ENCODE results near the gene MRPS26.
"Not testable (repeated sequence)": the region's sequence is repeated elsewhere in the genome, so short reads cannot be mapped to it uniquely, and the experiment has no call there.

The MRPS26 gene

GRCh38 chr20:3045816-3046676 lies at the start of gene MRPS26:
Gene MRPS26, plus strand, starts transcription at chr20:3046052. Its CDS starts 17 bp downstream, at chr20:3046069.
- DNase-seq (ENCODE audit: low read depth in 3 of 3): peak; percentile 67 to 83 (median 72)

GRCh38 chr20:2998728-2999127 lies 47.1 kb upstream of the MRPS26 start:
- no peak for DNase-seq (ENCODE audit: low read depth in 3 of 3)

- no peak for DNase-seq (ENCODE audit: low read depth in 3 of 3)
These were observed 44.9 kb upstream of the MRPS26 start for GRCh38 chr20:3000852-3001523.

GRCh38 chr20:3003416-3003815 lies 42.4 kb upstream of the MRPS26 start:
- DNase-seq (ENCODE audit: low read depth in 3 of 3): no peak

GRCh38 chr20:3010985-3011723 lies 34.7 kb upstream of the MRPS26 start:
- DNase-seq (ENCODE audit: low read depth in 3 of 3): peak in 1 of 3 experiments; percentile 9

GRCh38 chr20:3011752-3012151 lies 34.1 kb upstream of the MRPS26 start:
- peak in 2 of 3 experiments; percentile 3 to 26 for DNase-seq (ENCODE audit: low read depth in 3 of 3)

- no peak for DNase-seq (ENCODE audit: low read depth in 3 of 3)
These were observed 32.1 kb upstream of the MRPS26 start for GRCh38 chr20:3013771-3014170.

GRCh38 chr20:3014179-3014578 lies 31.7 kb upstream of the MRPS26 start:
- peak in 1 of 3 experiments; percentile 32 for DNase-seq (ENCODE audit: low read depth in 3 of 3)

GRCh38 chr20:3014662-3015061 lies 31.2 kb upstream of the MRPS26 start:
- peak in 1 of 3 experiments; percentile 46 for DNase-seq (ENCODE audit: low read depth in 3 of 3)

GRCh38 chr20:3015302-3015701 lies 30.6 kb upstream of the MRPS26 start:
- DNase-seq (ENCODE audit: low read depth in 3 of 3): not testable (repeated sequence)

GRCh38 chr20:3021327-3021726 lies 24.5 kb upstream of the MRPS26 start:
- no peak for DNase-seq (ENCODE audit: low read depth in 3 of 3)

GRCh38 chr20:3021777-3022176 lies 24.1 kb upstream of the MRPS26 start:
- DNase-seq (ENCODE audit: low read depth in 3 of 3): no peak

GRCh38 chr20:3022559-3023490 lies 23.0 kb upstream of the MRPS26 start:
- DNase-seq (ENCODE audit: low read depth in 3 of 3): not testable (repeated sequence)

- DNase-seq (ENCODE audit: low read depth in 3 of 3): no peak
These were observed 17.9 kb upstream of the MRPS26 start for GRCh38 chr20:3027987-3028386.

- DNase-seq (ENCODE audit: low read depth in 3 of 3): no peak
These were observed 14.2 kb upstream of the MRPS26 start for GRCh38 chr20:3031524-3032147.

GRCh38 chr20:3032624-3033023 lies 13.2 kb upstream of the MRPS26 start:
- no peak for DNase-seq (ENCODE audit: low read depth in 3 of 3)

- DNase-seq (ENCODE audit: low read depth in 3 of 3): no peak
These were observed 8.2 kb upstream of the MRPS26 start for GRCh38 chr20:3037654-3038053.

- DNase-seq (ENCODE audit: low read depth in 3 of 3): no peak
These were observed 7.4 kb upstream of the MRPS26 start for GRCh38 chr20:3038454-3038853.

- DNase-seq (ENCODE audit: low read depth in 3 of 3): no peak
These were observed 6.4 kb upstream of the MRPS26 start for GRCh38 chr20:3039426-3039825.

GRCh38 chr20:3040086-3040485 lies 5.8 kb upstream of the MRPS26 start:
- no peak for DNase-seq (ENCODE audit: low read depth in 3 of 3)

Data from stimulated activated CD4-positive, alpha-beta T cell treated with anti-CD3 and anti-CD28 coated beads, TNF-alpha, amount 100 ng/mL, for 24 hours (primary cell).